Measurements from ENCODE around the gene TOR1A. TPM values are rescaled to one million over a fixed set of nuclear protein-coding genes. Genes with fewer than 3 reads are reported as not detected.

TOR1A gene
- total and polyA plus RNA-seq, 2 donors (not counting 1 experiment from before 2014, with no cell fraction given) = 31.5 to 80.2 TPM

DNA sequence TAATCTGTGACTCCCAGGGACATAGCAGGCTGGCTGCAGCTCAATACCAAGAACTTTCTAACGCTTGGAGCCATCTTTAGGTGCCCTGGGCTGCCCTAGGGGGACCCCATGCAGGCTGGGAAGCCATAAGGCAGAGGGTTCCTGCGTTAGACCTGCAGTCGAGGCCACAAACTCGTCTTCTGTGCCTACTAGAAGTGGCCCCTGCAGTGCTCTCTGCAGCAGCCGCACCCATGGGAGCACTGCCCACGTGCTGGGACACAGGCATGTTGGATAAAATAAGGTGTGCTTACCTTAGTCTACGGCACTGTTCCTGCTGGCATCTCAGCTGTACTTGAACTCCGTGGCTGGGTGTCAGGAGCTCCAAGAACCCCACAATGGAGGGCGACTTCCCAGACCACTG is 11.6 kb downstream of the TOR1A start:
- no peaks in the 10 kb centered on the region for H3K9me3 ChIP-seq (ENCODE audit: control insufficient read depth, insufficient read depth, low read depth, low read length)
- H3K27ac ChIP-seq (ENCODE audit: insufficient read depth, low read length) = no peak overlapping the region
- no peaks in the 10 kb centered on the region for H3K4me1 ChIP-seq (ENCODE audit: control insufficient read depth, extremely low read depth, insufficient read depth, low read length)
- no peak overlapping the region for H3K4me2 ChIP-seq (ENCODE audit: extremely low read depth, insufficient read depth, low read length)
- H3K27me3 ChIP-seq (ENCODE audit: control insufficient read depth, insufficient read depth, low read length) = no peaks in the 10 kb centered on the region
- H3K79me2 ChIP-seq (ENCODE audit: control insufficient read depth, insufficient read depth, low read length) = no peaks in the 10 kb centered on the region
- peaks cover 23% of the 10 kb centered on the region for H3K36me3 ChIP-seq (ENCODE audit: control insufficient read depth, insufficient read depth, low read length)
- no peak overlapping the region for H2AFZ ChIP-seq (ENCODE audit: low read length)
- H3K9ac ChIP-seq (ENCODE audit: insufficient read depth, low read length) = no peak overlapping the region
- no peak for DNase-seq (ENCODE audit: low read depth in 2 of 2)
- H3K4me3 ChIP-seq (replicated peaks in 1 of 4; ENCODE audit: control extremely low read depth in 1 of 4, insufficient read depth in 1 of 4, low read depth in 3 of 4, low read length in 4 of 4) = no peak overlapping the region
- no peaks in the 10 kb centered on the region for H4K20me1 ChIP-seq (ENCODE audit: control insufficient read depth, extremely low read depth, insufficient read depth, low read length)
- TF ChIP-seq EZH2 (IDR thresholded peaks at IDR 0.05; ENCODE audit: low read length, missing control alignments) = no peak
- TF ChIP-seq, protein P1, sequence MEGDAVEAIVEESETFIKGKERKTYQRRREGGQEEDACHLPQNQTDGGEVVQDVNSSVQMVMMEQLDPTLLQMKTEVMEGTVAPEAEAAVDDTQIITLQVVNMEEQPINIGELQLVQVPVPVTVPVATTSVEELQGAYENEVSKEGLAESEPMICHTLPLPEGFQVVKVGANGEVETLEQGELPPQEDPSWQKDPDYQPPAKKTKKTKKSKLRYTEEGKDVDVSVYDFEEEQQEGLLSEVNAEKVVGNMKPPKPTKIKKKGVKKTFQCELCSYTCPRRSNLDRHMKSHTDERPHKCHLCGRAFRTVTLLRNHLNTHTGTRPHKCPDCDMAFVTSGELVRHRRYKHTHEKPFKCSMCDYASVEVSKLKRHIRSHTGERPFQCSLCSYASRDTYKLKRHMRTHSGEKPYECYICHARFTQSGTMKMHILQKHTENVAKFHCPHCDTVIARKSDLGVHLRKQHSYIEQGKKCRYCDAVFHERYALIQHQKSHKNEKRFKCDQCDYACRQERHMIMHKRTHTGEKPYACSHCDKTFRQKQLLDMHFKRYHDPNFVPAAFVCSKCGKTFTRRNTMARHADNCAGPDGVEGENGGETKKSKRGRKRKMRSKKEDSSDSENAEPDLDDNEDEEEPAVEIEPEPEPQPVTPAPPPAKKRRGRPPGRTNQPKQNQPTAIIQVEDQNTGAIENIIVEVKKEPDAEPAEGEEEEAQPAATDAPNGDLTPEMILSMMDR (conservative IDR thresholded peaks at IDR 0.05 in 1 of 2, IDR thresholded peaks at IDR 0.05 in 1 of 2; ENCODE audit: low read depth in 1 of 2, low read length in 2 of 2) = no peak

DNA sequence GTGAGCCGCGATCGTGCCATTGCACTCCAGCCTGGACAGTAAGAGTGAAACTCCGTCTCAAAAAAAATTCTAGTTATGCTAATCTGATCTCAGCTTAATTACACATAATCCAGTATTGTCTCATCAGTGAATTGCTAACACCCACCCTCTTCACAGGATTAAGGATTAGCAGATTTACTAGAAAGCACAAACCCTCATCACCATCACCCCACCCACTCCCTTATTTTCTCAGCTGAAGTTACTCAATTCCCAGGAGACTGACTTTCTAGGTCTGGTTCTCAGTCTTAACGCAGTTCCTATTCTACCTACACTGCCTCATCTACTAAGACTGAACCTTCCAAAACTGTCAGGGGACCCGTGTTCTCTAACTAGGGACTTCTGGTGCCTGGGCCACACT is 12.0 kb downstream of the TOR1A start:
- Histone ChIP-seq H3K4me2 (ENCODE audit: extremely low read depth, insufficient read depth, low read length) (no peak overlapping the region), H3K9me3 (ENCODE audit: control insufficient read depth, insufficient read depth, low read depth, low read length) (no peaks in the 10 kb centered on the region), H3K4me1 (ENCODE audit: control insufficient read depth, extremely low read depth, insufficient read depth, low read length) (no peaks in the 10 kb centered on the region), H3K36me3 (ENCODE audit: control insufficient read depth, insufficient read depth, low read length) (peaks cover 21% of the 10 kb centered on the region), H4K20me1 (ENCODE audit: control insufficient read depth, extremely low read depth, insufficient read depth, low read length) (no peaks in the 10 kb centered on the region), H3K4me3 (replicated peaks in 1 of 4; ENCODE audit: control extremely low read depth in 1 of 4, insufficient read depth in 1 of 4, low read depth in 3 of 4, low read length in 4 of 4) (no peak overlapping the region), H3K27ac (ENCODE audit: insufficient read depth, low read length) (no peak overlapping the region), H3K27me3 (ENCODE audit: control insufficient read depth, insufficient read depth, low read length) (no peaks in the 10 kb centered on the region), H3K79me2 (ENCODE audit: control insufficient read depth, insufficient read depth, low read length) (no peaks in the 10 kb centered on the region), H2AFZ (ENCODE audit: low read length) (no peak overlapping the region), H3K9ac (ENCODE audit: insufficient read depth, low read length) (no peak overlapping the region)
- TF ChIP-seq, protein P1 (conservative IDR thresholded peaks at IDR 0.05 in 1 of 2, IDR thresholded peaks at IDR 0.05 in 1 of 2; ENCODE audit: low read depth in 1 of 2, low read length in 2 of 2) = no peak
- no peak for TF ChIP-seq EZH2 (IDR thresholded peaks at IDR 0.05; ENCODE audit: low read length, missing control alignments)
- no peak for DNase-seq (ENCODE audit: low read depth in 2 of 2)

DNA sequence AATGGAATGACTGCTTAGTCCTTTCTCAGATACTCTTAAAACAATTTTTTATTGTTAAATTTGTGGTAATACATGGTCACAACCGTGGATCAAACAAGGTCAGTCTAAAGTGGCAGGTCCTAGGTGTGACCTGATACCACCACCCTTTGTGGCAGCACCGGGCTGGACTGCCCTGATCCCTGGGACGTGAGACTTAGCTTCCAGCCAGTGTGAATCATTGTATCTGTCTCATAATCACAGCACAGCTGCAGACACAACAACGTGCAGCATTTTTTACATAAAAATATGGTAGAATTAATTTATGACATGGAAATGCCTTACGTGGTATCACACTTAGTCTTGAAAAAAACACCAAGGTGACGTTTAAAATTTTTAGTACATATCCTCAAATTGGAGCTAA is 13.1 kb downstream of the TOR1A start:
- Histone ChIP-seq H3K36me3 (ENCODE audit: control insufficient read depth, insufficient read depth, low read length) (peaks cover 18% of the 10 kb centered on the region), H3K4me3 (replicated peaks in 1 of 4; ENCODE audit: control extremely low read depth in 1 of 4, insufficient read depth in 1 of 4, low read depth in 3 of 4, low read length in 4 of 4) (no peak overlapping the region), H3K79me2 (ENCODE audit: control insufficient read depth, insufficient read depth, low read length) (no peaks in the 10 kb centered on the region), H2AFZ (ENCODE audit: low read length) (no peak overlapping the region), H4K20me1 (ENCODE audit: control insufficient read depth, extremely low read depth, insufficient read depth, low read length) (no peaks in the 10 kb centered on the region), H3K27me3 (ENCODE audit: control insufficient read depth, insufficient read depth, low read length) (no peaks in the 10 kb centered on the region), H3K27ac (ENCODE audit: insufficient read depth, low read length) (no peak overlapping the region), H3K9ac (ENCODE audit: insufficient read depth, low read length) (no peak overlapping the region), H3K4me2 (ENCODE audit: extremely low read depth, insufficient read depth, low read length) (no peak overlapping the region), H3K4me1 (ENCODE audit: control insufficient read depth, extremely low read depth, insufficient read depth, low read length) (no peaks in the 10 kb centered on the region), H3K9me3 (ENCODE audit: control insufficient read depth, insufficient read depth, low read depth, low read length) (no peaks in the 10 kb centered on the region)
- DNase-seq (ENCODE audit: low read depth in 2 of 2) = no peak
- TF ChIP-seq, protein P1 (conservative IDR thresholded peaks at IDR 0.05 in 1 of 2, IDR thresholded peaks at IDR 0.05 in 1 of 2; ENCODE audit: low read depth in 1 of 2, low read length in 2 of 2) = no peak
- no peak for TF ChIP-seq EZH2 (IDR thresholded peaks at IDR 0.05; ENCODE audit: low read length, missing control alignments)
